ENCODE results near the gene AMMECR1.
A peak's percentile ranks its signal among the peaks of the same experiment; 100 is the strongest.
"Not testable (repeated sequence)": the region's sequence is repeated elsewhere in the genome, so short reads cannot be mapped to it uniquely, and the experiment has no call there.

Gene AMMECR1

GRCh38 chrX:110258552-110258951, 59.3 kb downstream of the AMMECR1 start:
- TF ChIP-seq POLR2A (IDR thresholded peaks at IDR 0.05; ENCODE audit: low read depth, low read length): no peak
- peak; percentile 78 for FAIRE-seq
- no peak for DNase-seq (ENCODE audit: insufficient read length, low spot score)

- no peak for TF ChIP-seq POLR2A (IDR thresholded peaks at IDR 0.05; ENCODE audit: low read depth, low read length)
- FAIRE-seq (no peak), DNase-seq (ENCODE audit: insufficient read length, low spot score) (no peak)
Observed at GRCh38 chrX:110257889-110258288, 60.0 kb downstream of the AMMECR1 start.

DNA sequence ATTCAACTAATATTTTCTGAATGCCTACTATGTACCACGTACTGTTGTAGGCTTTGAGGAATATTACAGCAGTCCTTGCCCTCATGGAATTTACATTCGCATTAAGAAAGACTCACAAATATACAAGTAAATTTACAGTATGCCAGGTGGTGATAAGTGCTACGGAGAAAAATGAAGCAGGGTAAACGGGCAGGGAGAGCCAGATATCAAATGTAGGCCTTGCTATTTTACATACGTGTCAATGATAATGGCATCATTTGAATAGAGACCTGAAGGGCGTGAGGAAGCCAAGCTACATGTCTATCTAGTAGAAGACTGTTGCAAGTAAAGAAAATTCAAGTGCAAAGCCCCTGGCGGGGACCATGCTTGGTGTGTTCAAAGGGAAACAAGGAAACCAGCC, 65.2 kb downstream of the AMMECR1 start:
- TF ChIP-seq POLR2A (IDR thresholded peaks at IDR 0.05; ENCODE audit: low read depth, low read length): no peak
- DNase-seq (ENCODE audit: insufficient read length, low spot score): no peak
- FAIRE-seq: no peak

- TF ChIP-seq POLR2A (IDR thresholded peaks at IDR 0.05; ENCODE audit: low read depth, low read length): no peak
- DNase-seq (ENCODE audit: insufficient read length, low spot score): no peak
- no peak for FAIRE-seq
Observed at GRCh38 chrX:110251961-110252360, 65.9 kb downstream of the AMMECR1 start.

DNA sequence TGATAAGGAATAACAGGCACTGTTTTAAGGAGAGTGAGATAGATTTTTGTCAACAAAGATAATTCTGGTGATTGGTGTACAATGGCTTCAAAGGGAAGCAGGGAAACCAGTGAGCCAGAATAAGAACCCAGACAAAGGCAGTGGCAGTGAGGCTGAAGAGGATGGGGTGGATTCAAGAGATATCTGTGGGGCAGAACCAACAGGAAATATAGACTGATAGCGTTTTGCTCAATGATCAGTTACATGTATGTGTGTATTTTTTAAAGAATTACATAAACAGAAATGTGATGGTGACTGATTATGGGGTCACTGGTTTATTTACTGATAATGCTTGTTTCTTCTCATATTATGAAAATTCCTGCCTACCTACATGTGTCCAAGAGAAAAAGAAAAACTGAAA, 66.4 kb downstream of the AMMECR1 start:
- DNase-seq (ENCODE audit: insufficient read length, low spot score) (no peak), FAIRE-seq (no peak)
- TF ChIP-seq POLR2A (IDR thresholded peaks at IDR 0.05; ENCODE audit: low read depth, low read length): no peak

DNA sequence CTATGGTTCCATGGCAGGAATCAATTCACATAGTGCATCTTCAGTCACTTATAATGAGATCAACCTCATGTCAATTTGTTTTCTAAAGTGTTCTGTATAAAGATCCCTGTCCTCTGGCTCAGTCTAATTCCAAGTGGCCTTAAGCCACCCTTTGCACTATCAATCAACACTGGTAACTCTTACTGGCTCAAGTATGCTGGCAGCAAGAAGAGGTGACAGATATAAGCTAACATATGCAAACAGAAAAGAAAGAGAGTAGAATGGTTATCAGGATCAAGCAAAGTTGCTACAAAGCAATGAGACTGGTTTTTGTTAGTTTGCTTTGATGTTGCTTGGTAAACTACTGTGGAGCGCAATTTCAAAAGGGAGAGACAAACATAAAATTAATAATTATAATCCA, 67.0 kb downstream of the AMMECR1 start:
- FAIRE-seq: no peak
- no peak for DNase-seq (ENCODE audit: insufficient read length, low spot score)
- no peak for TF ChIP-seq POLR2A (IDR thresholded peaks at IDR 0.05; ENCODE audit: low read depth, low read length)

- FAIRE-seq (no peak), DNase-seq (ENCODE audit: insufficient read length, low spot score) (no peak)
- TF ChIP-seq POLR2A (IDR thresholded peaks at IDR 0.05; ENCODE audit: low read depth, low read length): no peak
Observed at GRCh38 chrX:110248578-110248977, 69.3 kb downstream of the AMMECR1 start.

GRCh38 chrX:110245011-110245410, 72.9 kb downstream of the AMMECR1 start:
- FAIRE-seq (no peak), DNase-seq (ENCODE audit: insufficient read length, low spot score) (no peak)
- no peak for TF ChIP-seq POLR2A (IDR thresholded peaks at IDR 0.05; ENCODE audit: low read depth, low read length)

DNA sequence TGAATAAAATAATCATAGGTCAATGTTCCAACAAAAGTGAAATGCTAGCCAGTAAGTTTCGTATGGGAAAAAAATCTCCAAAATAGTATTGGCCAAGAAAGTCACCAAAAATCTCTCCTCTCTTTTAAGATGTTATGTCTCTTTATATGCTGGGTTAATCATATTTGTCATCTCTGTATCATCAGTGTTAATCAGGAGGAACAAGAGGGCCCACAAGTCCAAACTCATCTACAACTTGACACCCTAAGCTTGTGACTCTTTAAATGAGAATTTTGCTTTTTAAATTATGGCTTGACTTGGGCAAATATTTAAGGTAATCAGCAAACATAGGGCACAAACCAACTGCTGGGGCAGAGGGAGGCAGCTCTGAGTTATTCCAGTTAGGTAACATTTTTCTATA, 75.5 kb downstream of the AMMECR1 start:
- DNase-seq (ENCODE audit: insufficient read length, low spot score) (no peak), FAIRE-seq (no peak)
- no peak for TF ChIP-seq POLR2A (IDR thresholded peaks at IDR 0.05; ENCODE audit: low read depth, low read length)

GRCh38 chrX:110241816-110242215, 76.1 kb downstream of the AMMECR1 start:
- FAIRE-seq (no peak), DNase-seq (ENCODE audit: insufficient read length, low spot score) (no peak)
- TF ChIP-seq POLR2A (IDR thresholded peaks at IDR 0.05; ENCODE audit: low read depth, low read length): no peak

- not testable (repeated sequence) for FAIRE-seq; DNase-seq (ENCODE audit: insufficient read length, low spot score)
Observed at GRCh38 chrX:110238259-110238658, 79.6 kb downstream of the AMMECR1 start.

- not testable (repeated sequence) for FAIRE-seq
Observed at GRCh38 chrX:110231485-110231884, 86.4 kb downstream of the AMMECR1 start.

GRCh38 chrX:110229497-110230111, 88.3 kb downstream of the AMMECR1 start:
- FAIRE-seq; DNase-seq (ENCODE audit: insufficient read length, low spot score): not testable (repeated sequence)

More at GRCh38 chrX:110231485-110231884, 86.4 kb downstream of the AMMECR1 start:
- not testable (repeated sequence) for DNase-seq (ENCODE audit: insufficient read length, low spot score)

- FAIRE-seq (no peak), DNase-seq (ENCODE audit: insufficient read length, low spot score) (no peak)
- TF ChIP-seq POLR2A (IDR thresholded peaks at IDR 0.05; ENCODE audit: low read depth, low read length): no peak
Observed at GRCh38 chrX:110228453-110228852, 89.4 kb downstream of the AMMECR1 start.

DNA sequence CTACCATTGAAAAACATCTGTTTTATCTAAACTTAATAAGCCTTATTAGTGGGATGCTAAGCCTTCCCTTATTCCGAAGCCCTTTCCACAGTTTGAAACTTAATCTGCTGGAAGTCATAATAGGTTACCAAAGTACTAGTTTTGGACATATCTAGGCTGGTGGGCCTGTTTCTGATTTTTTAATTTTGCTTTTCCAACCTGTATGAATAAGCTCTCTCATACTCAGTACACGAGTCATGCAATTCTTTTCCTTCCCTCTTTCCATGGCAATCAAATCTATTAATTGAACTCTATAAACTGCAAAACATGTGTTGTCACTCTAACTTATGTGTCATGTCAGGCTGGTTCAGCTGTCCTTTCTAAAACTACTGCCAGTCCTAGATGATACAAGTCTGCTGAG, 91.0 kb downstream of the AMMECR1 start:
- FAIRE-seq: no peak
- no peak for DNase-seq (ENCODE audit: insufficient read length, low spot score)
- TF ChIP-seq POLR2A (IDR thresholded peaks at IDR 0.05; ENCODE audit: low read depth, low read length): no peak
